Fibroblast of lung (primary cell): ENCODE results near the gene CHAD. TPM values are rescaled to one million over a fixed set of nuclear protein-coding genes. Genes with fewer than 3 reads are reported as not detected.

Experiments
- DNase-seq, 2 donors: peaks; one replicate each; pipeline versions ENCODE4 v3.0.0 to v3.0.0-alpha.2; 2010; ENCODE audit warnings: low read depth in 2 of 2
- H2AFZ ChIP-seq: 2 replicates; pipeline ENCODE4 v1.5.1; 2012; ENCODE audit warnings: low read length, control low read depth, inconsistent platforms
- H3K27ac ChIP-seq: 2 replicates; pipeline ENCODE4 v1.5.1; 2011; ENCODE audit warnings: low read length, control low read depth; ENCODE audit not compliant: insufficient read depth
- H3K27me3 ChIP-seq: 2 replicates; pipeline ENCODE4 v1.5.1; 2011; ENCODE audit warnings: mild to moderate bottlenecking, low read length; ENCODE audit not compliant: control insufficient read depth, insufficient read depth
- H3K36me3 ChIP-seq: 2 replicates; pipeline ENCODE4 v1.5.1; 2011; ENCODE audit warnings: low read length; ENCODE audit not compliant: control insufficient read depth, insufficient read depth
- H3K4me1 ChIP-seq: 2 replicates; pipeline ENCODE4 v1.5.1; 2011; ENCODE audit warnings: low read length; ENCODE audit not compliant: control insufficient read depth, insufficient read depth; ENCODE audit errors: extremely low read depth
- H3K4me2 ChIP-seq: 2 replicates; pipeline ENCODE4 v1.5.1; 2011; ENCODE audit warnings: low read length, control low read depth; ENCODE audit not compliant: insufficient read depth; ENCODE audit errors: extremely low read depth
- H3K4me3 ChIP-seq, 4 experiments: fragments of 200-600 bp in 1 of 4; sonication (generic) in 1 of 4; replicated peaks in 1 of 4; 2 replicates each; pipeline ENCODE4 v1.5.1; 2011 to 2016; ENCODE audit warnings: low read length in 4 of 4, low read depth in 3 of 4, mild to moderate bottlenecking in 3 of 4, control low read depth in 2 of 4, inconsistent platforms in 1 of 4, mixed read lengths in 1 of 4; ENCODE audit not compliant: insufficient read depth in 1 of 4; ENCODE audit errors: control extremely low read depth in 1 of 4
- H3K79me2 ChIP-seq: 2 replicates; pipeline ENCODE4 v1.5.1; 2012; ENCODE audit warnings: mild to moderate bottlenecking, low read length, inconsistent platforms; ENCODE audit not compliant: control insufficient read depth, insufficient read depth
- H3K9ac ChIP-seq: 2 replicates; pipeline ENCODE4 v1.5.1; 2011; ENCODE audit warnings: mild to moderate bottlenecking, low read length, control low read depth; ENCODE audit not compliant: insufficient read depth
- H3K9me3 ChIP-seq: 2 replicates; pipeline ENCODE4 v1.5.1; 2012; ENCODE audit warnings: low read depth, low read length; ENCODE audit not compliant: control insufficient read depth, insufficient read depth
- H4K20me1 ChIP-seq: 2 replicates; pipeline ENCODE4 v1.5.1; 2011; ENCODE audit warnings: low read length; ENCODE audit not compliant: control insufficient read depth, insufficient read depth; ENCODE audit errors: extremely low read depth
- CTCF ChIP-seq, 2 donors: IDR thresholded peaks in 1 of 2; conservative IDR thresholded peaks in 1 of 2; 1 replicate in 1 of 2; 2 replicates in 1 of 2; pipeline ENCODE4 v1.5.1; 2011 to 2012; ENCODE audit warnings: low read length in 2 of 2, control low read depth in 1 of 2, inconsistent platforms in 1 of 2, low read depth in 1 of 2, mild to moderate bottlenecking in 1 of 2
- EZH2 ChIP-seq: IDR thresholded peaks from 2 replicates; pipeline ENCODE4 v1.5.1; 2012; ENCODE audit warnings: low read length, control low read depth, mild to moderate bottlenecking; ENCODE audit errors: missing control alignments
- polyA plus RNA-seq, 2 donors: library from polyadenylated mRNA; depleted of rRNA in 1 of 2; stranded (reverse) in 1 of 2; unstranded in 1 of 2; fragments of >200 nt; gene quantifications; 2 replicates each; pipeline ENCODE4 v1.2.1, GENCODE V29; 2011 to 2012; ENCODE audit warnings: missing spikeins in 1 of 2
- total RNA-seq: library from RNA; depleted of rRNA; stranded (reverse); fragments of >200 nt; gene quantifications from 2 replicates; pipeline ENCODE4 v1.2.1, GENCODE V29; 2014

The CHAD gene
- total and polyA plus RNA-seq, 2 donors (not counting 1 experiment from before 2014, with no cell fraction given), result not detected

- H3K4me2 ChIP-seq, result no peak overlapping the region
- H3K36me3 ChIP-seq, result no peaks in the 10 kb centered on the region
- no peak overlapping the region for H3K4me3 ChIP-seq
- H3K4me1 ChIP-seq, result no peaks in the 10 kb centered on the region
- H3K9ac ChIP-seq, result no peak overlapping the region
- DNase-seq, result no peak
- H3K27me3 ChIP-seq, result peaks cover 19% of the 10 kb centered on the region
- no peaks in the 10 kb centered on the region for H4K20me1 ChIP-seq
- no peak overlapping the region for H3K27ac ChIP-seq
- H3K79me2 ChIP-seq, result no peaks in the 10 kb centered on the region
- TF ChIP-seq CTCF (conservative IDR thresholded peaks at IDR 0.05 in 1 of 2, IDR thresholded peaks at IDR 0.05 in 1 of 2; ENCODE audit: low read depth in 1 of 2, low read length in 2 of 2) (no peak), EZH2 (no peak)
- no peak overlapping the region for H2AFZ ChIP-seq
- H3K9me3 ChIP-seq, result no peaks in the 10 kb centered on the region
These were observed 4.6 kb downstream of the CHAD start for GRCh38 chr17:50464121-50464520.

GRCh38 chr17:50462446-50462845 lies 6.2 kb downstream of the CHAD start:
- peaks cover 5% of the 10 kb centered on the region for H3K27me3 ChIP-seq
- no peak overlapping the region for H3K27ac ChIP-seq
- no peaks in the 10 kb centered on the region for H3K36me3 ChIP-seq
- H3K4me1 ChIP-seq, result no peaks in the 10 kb centered on the region
- H4K20me1 ChIP-seq, result no peaks in the 10 kb centered on the region
- no peak overlapping the region for H3K9ac ChIP-seq
- TF ChIP-seq CTCF (conservative IDR thresholded peaks at IDR 0.05 in 1 of 2, IDR thresholded peaks at IDR 0.05 in 1 of 2; ENCODE audit: low read depth in 1 of 2, low read length in 2 of 2) (no peak), EZH2 (no peak)
- H3K4me2 ChIP-seq, result no peak overlapping the region
- H2AFZ ChIP-seq, result no peak overlapping the region
- no peaks in the 10 kb centered on the region for H3K79me2 ChIP-seq
- H3K9me3 ChIP-seq, result no peaks in the 10 kb centered on the region
- H3K4me3 ChIP-seq, result no peak overlapping the region
- no peak for DNase-seq

- no peaks in the 10 kb centered on the region for H3K9me3 ChIP-seq
- H4K20me1 ChIP-seq, result no peaks in the 10 kb centered on the region
- no peak overlapping the region for H3K27ac ChIP-seq
- no peaks in the 10 kb centered on the region for H3K79me2 ChIP-seq
- H3K4me2 ChIP-seq, result no peak overlapping the region
- H3K4me3 ChIP-seq, result no peak overlapping the region
- peaks cover under 1% of the 10 kb centered on the region for H3K27me3 ChIP-seq
- H3K9ac ChIP-seq, result no peak overlapping the region
- no peaks in the 10 kb centered on the region for H3K4me1 ChIP-seq
- no peak for TF ChIP-seq EZH2
- TF ChIP-seq CTCF (conservative IDR thresholded peaks at IDR 0.05 in 1 of 2, IDR thresholded peaks at IDR 0.05 in 1 of 2; ENCODE audit: low read depth in 1 of 2, low read length in 2 of 2), result no peak
- H2AFZ ChIP-seq, result no peak overlapping the region
- no peak for DNase-seq
- no peaks in the 10 kb centered on the region for H3K36me3 ChIP-seq
These were observed 7.0 kb downstream of the CHAD start for GRCh38 chr17:50461550-50462132.
